ENCODE measurements around the gene METTL17. TPM values are rescaled to one million over a fixed set of nuclear protein-coding genes. Genes with fewer than 3 reads are reported as not detected.
A peak's percentile ranks its signal among the peaks of the same experiment; 100 is the strongest.

Gene METTL17
- total RNA-seq, 1 donor from 2014 or later, result 33.1 TPM

GRCh38 chr14:21022686-21023085 is 32.9 kb downstream of the METTL17 start:
- ATAC-seq (no peak), DNase-seq (ENCODE audit: low spot score) (no peak)

GRCh38 chr14:21023174-21023573 is 33.4 kb downstream of the METTL17 start:
- ATAC-seq (peak; percentile 1), DNase-seq (ENCODE audit: low spot score) (no peak)

- DNase-seq (ENCODE audit: low spot score), result peak; percentile 76
- ATAC-seq, result peak; percentile 69
Observed at GRCh38 chr14:21023817-21024584, 34.2 kb downstream of the METTL17 start.

GRCh38 chr14:21024585-21025370 is 35.0 kb downstream of the METTL17 start, which contains the start of gene NDRG2:
Gene NDRG2, minus strand, starts transcription at chr14:21025061. Its CDS starts 1,746 bp downstream, at chr14:21023315.
- DNase-seq (ENCODE audit: low spot score), result peak; percentile 89
- ATAC-seq, result peak; percentile 87

- peak; percentile 41 for ATAC-seq
Observed at GRCh38 chr14:21025371-21026273, 35.8 kb downstream of the METTL17 start.

GRCh38 chr14:21026274-21026987 is 36.7 kb downstream of the METTL17 start:
- no peak for DNase-seq (ENCODE audit: low spot score)
- ATAC-seq, result no peak

More at GRCh38 chr14:21025371-21026273, 35.8 kb downstream of the METTL17 start:
- DNase-seq (ENCODE audit: low spot score), result peak; percentile 72

GRCh38 chr14:21026988-21027315 is 37.2 kb downstream of the METTL17 start:
- no peak for DNase-seq (ENCODE audit: low spot score)
- no peak for ATAC-seq

GRCh38 chr14:21029917-21030316 is 40.1 kb downstream of the METTL17 start, which contains the start of gene TPPP2:
Gene TPPP2, plus strand, starts transcription at chr14:21030217. Its CDS starts 365 bp downstream, at chr14:21030582.
- ATAC-seq (no peak), DNase-seq (ENCODE audit: low spot score) (no peak)

GRCh38 chr14:21030531-21030930 is 40.8 kb downstream of the METTL17 start:
- DNase-seq (ENCODE audit: low spot score), result no peak
- ATAC-seq, result no peak

- ATAC-seq, result no peak
Observed at GRCh38 chr14:21032326-21033132, 42.7 kb downstream of the METTL17 start.

GRCh38 chr14:21033133-21033698 is 43.4 kb downstream of the METTL17 start:
- ATAC-seq (no peak), DNase-seq (ENCODE audit: low spot score) (no peak)

More at GRCh38 chr14:21032326-21033132, 42.7 kb downstream of the METTL17 start:
- no peak for DNase-seq (ENCODE audit: low spot score)

- DNase-seq (ENCODE audit: low spot score) (no peak), ATAC-seq (no peak)
Observed at GRCh38 chr14:21034707-21035106, 44.9 kb downstream of the METTL17 start, which contains the start of gene RNASE13. Gene RNASE13, minus strand, starts transcription at chr14:21034807. Its CDS starts 519 bp downstream, at chr14:21034288.

GRCh38 chr14:21036751-21037150 is 47.0 kb downstream of the METTL17 start:
- ATAC-seq (no peak), DNase-seq (ENCODE audit: low spot score) (no peak)

GRCh38 chr14:21037156-21037555 is 47.4 kb downstream of the METTL17 start:
- DNase-seq (ENCODE audit: low spot score), result no peak
- no peak for ATAC-seq

GRCh38 chr14:21038441-21039422 is 49.0 kb downstream of the METTL17 start:
- DNase-seq (ENCODE audit: low spot score) (peak; percentile 95), ATAC-seq (peak; percentile 84)

GRCh38 chr14:21039585-21040369 is 50.0 kb downstream of the METTL17 start:
- DNase-seq (ENCODE audit: low spot score), result no peak
- peak; percentile 54 for ATAC-seq

Measured in left lobe of liver (tissue), 2 donors.